ENCODE measurements around the gene NACA2. TPM values are rescaled to one million over a fixed set of nuclear protein-coding genes. Genes with fewer than 3 reads are reported as not detected.

The NACA2 gene
- total and polyA plus RNA-seq, 2 of the 4 experiments (the other 2 are of a cell fraction): not detected

GRCh38 chr17:61598014-61598413 lies 7.0 kb upstream of the NACA2 start:
- peaks cover 45% of the 10 kb centered on the region for H3K27me3 ChIP-seq (ENCODE audit: control insufficient read depth, insufficient read depth, low read length)

More at GRCh38 chr17:61598014-61598413, 7.0 kb upstream of the NACA2 start:
- Histone ChIP-seq H3K27ac (ENCODE audit: insufficient read depth, low read length) (no peak overlapping the region), H3K9me1 (ENCODE audit: insufficient read depth, low read length) (no peaks in the 10 kb centered on the region), H2AK5ac (ENCODE audit: low read depth, low read length) (no peak overlapping the region), H3K23ac (ENCODE audit: low read depth, low read length) (no peak overlapping the region), H3K56ac (ENCODE audit: extremely low read depth, insufficient read depth, low read length) (no peak overlapping the region), H4K5ac (ENCODE audit: low read depth, low read length) (no peak overlapping the region), H3K9ac (ENCODE audit: low read depth, low read length) (no peak overlapping the region), H4K20me1 (ENCODE audit: insufficient read depth, low read length) (no peaks in the 10 kb centered on the region), H2BK5ac (ENCODE audit: low read depth, low read length, poor library complexity, severe bottlenecking) (no peak overlapping the region), H3K18ac (ENCODE audit: low read depth, low read length) (no peak overlapping the region), H3K4me3 (ENCODE audit: insufficient read depth, low read depth, low read length) (no peak overlapping the region), H3K14ac (replicated peaks; ENCODE audit: low read depth, low read length) (no peak overlapping the region), H2AK9ac (replicated peaks; ENCODE audit: low read depth, low read length, poor library complexity) (no peak overlapping the region), H2BK120ac (ENCODE audit: low read depth, low read length) (no peak overlapping the region), H2BK15ac (ENCODE audit: low read depth, low read length) (no peak overlapping the region), H3K4me1 (ENCODE audit: control insufficient read depth, insufficient read depth, low read length) (no peaks in the 10 kb centered on the region), H3K4ac (ENCODE audit: low read depth, low read length) (no peak overlapping the region), H3K9me3 (ENCODE audit: control insufficient read depth, insufficient read depth, low read length) (no peaks in the 10 kb centered on the region), H3K79me1 (ENCODE audit: low read depth in 1 of 2, low read length in 2 of 2) (no peaks in the 10 kb centered on the region), H2BK20ac (ENCODE audit: low read depth, low read length) (no peak overlapping the region), H4K8ac (ENCODE audit: low read depth in 2 of 2, low read length in 2 of 2) (no peak overlapping the region), H3K4me2 (ENCODE audit: low read depth, low read length) (no peak overlapping the region), H3K36me3 (ENCODE audit: control insufficient read depth, insufficient read depth, low read length) (no peaks in the 10 kb centered on the region), H2AFZ (replicated peaks; ENCODE audit: low read length, poor library complexity) (no peak overlapping the region), H4K91ac (ENCODE audit: insufficient read depth, low read depth, low read length) (no peak overlapping the region)
- BruUV-seq (replicated peaks): no TSS peak
- intact Hi-C loops (cut with micrococcal nuclease) (no loop called here), dilution Hi-C loops (cut with HindIII; ENCODE audit: low sequenced_read_pairs, unreplicated experiment) (no loop called here), in situ Hi-C loops (cut with MboI; ENCODE audit: low sequenced_read_pairs) (no loop called here)
- DNase-seq (no peak), ATAC-seq (ENCODE audit: low read depth) (no peak)
- ChIA-PET CTCF (no interaction called here), POLR2A (ENCODE audit: unreplicated experiment) (no interaction called here)
- TF ChIP-seq FOS (IDR thresholded peaks at IDR 0.05; ENCODE audit: low read depth, low read length) (no peak), SMC3 (IDR thresholded peaks at IDR 0.05; ENCODE audit: low read depth, low read length) (no peak), NFE2L2 (IDR thresholded peaks at IDR 0.05; ENCODE audit: low read depth, low read length) (no peak), MAFK (IDR thresholded peaks at IDR 0.05; ENCODE audit: low read depth, low read length) (no peak), RCOR1 (IDR thresholded peaks at IDR 0.05; ENCODE audit: insufficient replicate concordance, low read length) (no peak), MAZ (IDR thresholded peaks at IDR 0.05; ENCODE audit: borderline replicate concordance, low read depth, low read length) (no peak)
- WGBS, 2 experiments (ENCODE audit: extremely low coverage in 2 of 2, insufficient read length in 1 of 2): no CpG with 5 or more reads among the region's 2 CpGs

Data from IMR-90 (cell line).